GM18858 (cell line): ENCODE measurements around the gene STX8.
A peak's percentile ranks its signal among the peaks of the same experiment; 100 is the strongest.

Experiments
- ATAC-seq: cut with Tn5 transposase; IDR thresholded peaks from one replicate; pipeline ENCODE4 v1.9.1; 2021; ENCODE audit not compliant: unreplicated experiment

Gene STX8

GRCh38 chr17:9213303-9213640 lies 362.3 kb downstream of the STX8 start:
- ATAC-seq = no peak

GRCh38 chr17:9212376-9213302 lies 363.0 kb downstream of the STX8 start:
- no peak for ATAC-seq

- no peak for ATAC-seq
These were observed 364.4 kb downstream of the STX8 start for GRCh38 chr17:9211133-9211765.

- ATAC-seq = no peak
These were observed 365.7 kb downstream of the STX8 start for GRCh38 chr17:9209781-9210370.

GRCh38 chr17:9209347-9209746 lies 366.3 kb downstream of the STX8 start:
- ATAC-seq = no peak

- ATAC-seq = no peak
These were observed 367.1 kb downstream of the STX8 start for GRCh38 chr17:9208381-9209105.

- ATAC-seq = no peak
These were observed 368.8 kb downstream of the STX8 start for GRCh38 chr17:9206741-9207332.

GRCh38 chr17:9206410-9206703 lies 369.3 kb downstream of the STX8 start:
- ATAC-seq = no peak

GRCh38 chr17:9205520-9206409 lies 369.9 kb downstream of the STX8 start:
- ATAC-seq = no peak

GRCh38 chr17:9204637-9205329 lies 370.8 kb downstream of the STX8 start:
- no peak for ATAC-seq

- ATAC-seq = no peak
These were observed 371.7 kb downstream of the STX8 start for GRCh38 chr17:9203771-9204425.

GRCh38 chr17:9202532-9202931 lies 373.1 kb downstream of the STX8 start:
- no peak for ATAC-seq

GRCh38 chr17:9200699-9201359 lies 374.8 kb downstream of the STX8 start:
- ATAC-seq = peak; percentile 54
